Thyroid gland (tissue), 4 donors: ENCODE measurements around the gene SPATA31E1.

ENCODE experiments used
- CTCF ChIP-seq, 6 experiments: fragments of 200-600 bp in 3 of 6; fragments of 450-650 bp in 3 of 6; sonication (generic) in 3 of 6; IDR thresholded peaks; one replicate each; pipeline ENCODE4 v1.5.1; 2016 to 2019; ENCODE audit warnings: antibody characterized with exemption in 6 of 6, mild to moderate bottlenecking in 2 of 6, inconsistent platforms in 1 of 6, moderate library complexity in 1 of 6
- POLR2A ChIP-seq, 2 donors: fragments of 450-650 bp; IDR thresholded peaks; one replicate each; pipeline ENCODE4 v1.6.1; 2017; ENCODE audit warnings: antibody characterized with exemption in 2 of 2, mild to moderate bottlenecking in 2 of 2, moderate library complexity in 1 of 2

GRCh38 chr9:87887661-87888480, 5.2 kb downstream of the SPATA31E1 start:
- TF ChIP-seq CTCF (IDR thresholded peaks at IDR 0.05) (no peak), POLR2A (IDR thresholded peaks at IDR 0.05) (no peak)
